K562 (cell line): ENCODE results near the gene FAM20B. TPM values are rescaled to one million over a fixed set of nuclear protein-coding genes. Genes with fewer than 3 reads are reported as not detected.
A peak's percentile ranks its signal among the peaks of the same experiment; 100 is the strongest.

ENCODE experiments used
- CBFA2T3 ChIP-seq: fragments of 450-650 bp; IDR thresholded peaks from 2 replicates; pipeline ENCODE4 v1.6.1; 2017
- CTBP1 ChIP-seq: fragments of 450-650 bp; IDR thresholded peaks from 2 replicates; pipeline ENCODE4 v1.6.1; 2016; ENCODE audit warnings: borderline replicate concordance
- ILK ChIP-seq: fragments of 450-650 bp; IDR thresholded peaks from 2 replicates; pipeline ENCODE4 v1.6.1; 2016; ENCODE audit warnings: missing genetic modification characterization, low read depth, mild to moderate bottlenecking, missing compliant biosample characterization, moderate library complexity, borderline replicate concordance
- KDM4B ChIP-seq, 2 experiments: fragments of 450-650 bp in 1 of 2; sonication (generic) in 1 of 2; IDR thresholded peaks; 2 replicates each; pipeline ENCODE4 v1.6.1; 2016 to 2017; ENCODE audit warnings: borderline replicate concordance in 2 of 2, antibody characterized with exemption in 1 of 2, low read depth in 1 of 2, mild to moderate bottlenecking in 1 of 2
- RBM39 ChIP-seq: fragments of 200-400 bp; formaldehyde crosslinking; optimal IDR thresholded peaks from 2 replicates; pipeline ENCODE3; 2018; ENCODE audit warnings: low read depth, low read length
- SAFB ChIP-seq: fragments of 200-400 bp; formaldehyde crosslinking; IDR thresholded peaks from 2 replicates; pipeline ENCODE4 v1.6.1; 2017; ENCODE audit warnings: low read depth, low read length, borderline replicate concordance
- ZC3H8 ChIP-seq: fragments of 450-650 bp; IDR thresholded peaks from 2 replicates; pipeline ENCODE4 v1.6.1; 2017
- ZNF347 ChIP-seq: fragments of 450-650 bp; formaldehyde crosslinking; IDR thresholded peaks from 2 replicates; pipeline ENCODE4 v1.4.0; 2020; ENCODE audit warnings: low read depth, mild to moderate bottlenecking, moderate library complexity
- ZNF583 ChIP-seq: fragments of 250-450 bp; sonication (Bioruptor Pico); IDR thresholded peaks from 2 replicates; pipeline ENCODE4 v1.4.0; 2020
- ZNF766 ChIP-seq: fragments of 200-800 bp; sonication (Bioruptor generic); conservative IDR thresholded peaks from 2 replicates; pipeline ENCODE4 v1.6.1; 2016; ENCODE audit warnings: missing genetic modification characterization, missing compliant biosample characterization
- polyA plus RNA-seq, 8 experiments: library from polyadenylated mRNA; depleted of rRNA in 4 of 8; stranded (reverse) in 5 of 8; unstranded in 3 of 8; fragments of >200 nt; fragmentation: Nextera tagmentation in 2 of 8; fragmentation: Illumina TruSeq in 1 of 8; extraction: Ambion mirVana in 2 of 8; extraction: Trizol in 1 of 8; gene quantifications; 2 replicates each; pipeline versions ENCODE4 v1.2.1 to v1.2.3, GENCODE V29; 2011 to 2014; ENCODE audit warnings: inconsistent platforms in 1 of 8, missing spikeins in 1 of 8
- total RNA-seq, 7 experiments: library from RNA; depleted of rRNA in 6 of 7; stranded (reverse); fragments of >200 nt in 6 of 7; fragmentation: Illumina TruSeq in 2 of 7; extraction: Trizol in 2 of 7; gene quantifications; 2 replicates each; pipeline versions ENCODE4 v1.2.1 to v1.2.3, GENCODE V29; 2011 to 2021; ENCODE audit warnings: low replicate concordance in 1 of 7
- TF ChIP-seq, protein P1 (sequence below), 2 experiments: fragments of 450-650 bp; IDR thresholded peaks; 2 replicates each; pipeline ENCODE4 v1.6.1; 2016; ENCODE audit warnings: mild to moderate bottlenecking in 2 of 2, borderline replicate concordance in 1 of 2, low read depth in 1 of 2, moderate library complexity in 1 of 2

Gene FAM20B
- total and polyA plus RNA-seq, 9 of the 15 experiments (the other 6 are each of a cell fraction or from before 2014, with no cell fraction given), result 7.2 to 67.5 (median 42.9) TPM

DNA sequence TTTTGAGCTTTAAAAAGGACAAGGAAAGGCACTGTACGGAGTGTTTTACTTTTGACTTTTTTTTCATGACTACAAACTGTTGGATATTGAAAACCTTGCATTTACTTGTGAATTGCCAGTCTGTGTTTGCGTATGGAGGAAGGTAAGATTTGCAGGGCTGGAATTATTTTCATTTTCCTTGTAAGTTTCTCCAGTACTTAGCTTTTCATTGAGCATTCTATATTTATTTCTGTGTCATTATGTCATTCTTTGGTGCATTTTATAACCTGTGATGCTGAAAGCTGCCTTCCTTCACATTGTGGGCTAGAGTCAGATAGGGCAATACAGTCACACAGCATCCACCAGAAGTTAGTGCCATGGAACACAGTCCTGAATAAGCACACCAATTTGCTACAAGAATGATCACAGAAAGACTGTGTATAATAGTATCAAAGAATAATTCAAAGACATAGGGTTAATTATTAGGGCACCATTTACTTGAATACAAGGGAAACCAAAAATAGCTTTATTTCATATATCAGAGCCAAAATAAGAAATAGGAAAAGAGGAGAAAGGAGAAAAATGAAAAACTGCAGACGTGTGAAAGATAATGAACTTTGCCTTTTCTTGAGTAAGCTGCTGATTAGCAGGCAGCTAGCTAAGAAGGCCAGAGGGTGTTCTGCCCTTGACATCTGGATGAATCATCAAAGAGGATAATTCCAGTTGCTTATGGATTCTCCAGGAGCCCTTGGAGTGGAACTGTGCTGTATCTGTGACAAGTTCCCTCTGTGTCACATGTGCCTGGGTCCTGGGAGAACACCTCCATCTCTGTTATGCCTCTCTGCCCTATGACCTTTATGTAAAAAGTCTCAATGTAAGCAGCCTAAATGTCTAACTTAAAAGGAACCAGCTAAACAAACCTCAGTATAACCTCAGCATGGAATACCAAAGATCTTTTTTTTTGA is 8.0 kb upstream of the FAM20B start (continued):
- no peak for TF ChIP-seq KDM4B (IDR thresholded peaks at IDR 0.05; ENCODE audit: borderline replicate concordance in 2 of 2, low read depth in 1 of 2)
- TF ChIP-seq ZNF583, result no peak
- TF ChIP-seq CBFA2T3, result peak; percentile 70
- TF ChIP-seq ZC3H8, result no peak
- no peak for TF ChIP-seq ZNF347 (CRISPR knock-in tag)
- peak; percentile 73 for TF ChIP-seq CTBP1
- TF ChIP-seq ILK (tag), result no peak
- no peak for TF ChIP-seq RBM39
- no peak for TF ChIP-seq SAFB
- no peak for TF ChIP-seq ZNF766 (CRISPR knock-in tag)
- TF ChIP-seq, protein P1, sequence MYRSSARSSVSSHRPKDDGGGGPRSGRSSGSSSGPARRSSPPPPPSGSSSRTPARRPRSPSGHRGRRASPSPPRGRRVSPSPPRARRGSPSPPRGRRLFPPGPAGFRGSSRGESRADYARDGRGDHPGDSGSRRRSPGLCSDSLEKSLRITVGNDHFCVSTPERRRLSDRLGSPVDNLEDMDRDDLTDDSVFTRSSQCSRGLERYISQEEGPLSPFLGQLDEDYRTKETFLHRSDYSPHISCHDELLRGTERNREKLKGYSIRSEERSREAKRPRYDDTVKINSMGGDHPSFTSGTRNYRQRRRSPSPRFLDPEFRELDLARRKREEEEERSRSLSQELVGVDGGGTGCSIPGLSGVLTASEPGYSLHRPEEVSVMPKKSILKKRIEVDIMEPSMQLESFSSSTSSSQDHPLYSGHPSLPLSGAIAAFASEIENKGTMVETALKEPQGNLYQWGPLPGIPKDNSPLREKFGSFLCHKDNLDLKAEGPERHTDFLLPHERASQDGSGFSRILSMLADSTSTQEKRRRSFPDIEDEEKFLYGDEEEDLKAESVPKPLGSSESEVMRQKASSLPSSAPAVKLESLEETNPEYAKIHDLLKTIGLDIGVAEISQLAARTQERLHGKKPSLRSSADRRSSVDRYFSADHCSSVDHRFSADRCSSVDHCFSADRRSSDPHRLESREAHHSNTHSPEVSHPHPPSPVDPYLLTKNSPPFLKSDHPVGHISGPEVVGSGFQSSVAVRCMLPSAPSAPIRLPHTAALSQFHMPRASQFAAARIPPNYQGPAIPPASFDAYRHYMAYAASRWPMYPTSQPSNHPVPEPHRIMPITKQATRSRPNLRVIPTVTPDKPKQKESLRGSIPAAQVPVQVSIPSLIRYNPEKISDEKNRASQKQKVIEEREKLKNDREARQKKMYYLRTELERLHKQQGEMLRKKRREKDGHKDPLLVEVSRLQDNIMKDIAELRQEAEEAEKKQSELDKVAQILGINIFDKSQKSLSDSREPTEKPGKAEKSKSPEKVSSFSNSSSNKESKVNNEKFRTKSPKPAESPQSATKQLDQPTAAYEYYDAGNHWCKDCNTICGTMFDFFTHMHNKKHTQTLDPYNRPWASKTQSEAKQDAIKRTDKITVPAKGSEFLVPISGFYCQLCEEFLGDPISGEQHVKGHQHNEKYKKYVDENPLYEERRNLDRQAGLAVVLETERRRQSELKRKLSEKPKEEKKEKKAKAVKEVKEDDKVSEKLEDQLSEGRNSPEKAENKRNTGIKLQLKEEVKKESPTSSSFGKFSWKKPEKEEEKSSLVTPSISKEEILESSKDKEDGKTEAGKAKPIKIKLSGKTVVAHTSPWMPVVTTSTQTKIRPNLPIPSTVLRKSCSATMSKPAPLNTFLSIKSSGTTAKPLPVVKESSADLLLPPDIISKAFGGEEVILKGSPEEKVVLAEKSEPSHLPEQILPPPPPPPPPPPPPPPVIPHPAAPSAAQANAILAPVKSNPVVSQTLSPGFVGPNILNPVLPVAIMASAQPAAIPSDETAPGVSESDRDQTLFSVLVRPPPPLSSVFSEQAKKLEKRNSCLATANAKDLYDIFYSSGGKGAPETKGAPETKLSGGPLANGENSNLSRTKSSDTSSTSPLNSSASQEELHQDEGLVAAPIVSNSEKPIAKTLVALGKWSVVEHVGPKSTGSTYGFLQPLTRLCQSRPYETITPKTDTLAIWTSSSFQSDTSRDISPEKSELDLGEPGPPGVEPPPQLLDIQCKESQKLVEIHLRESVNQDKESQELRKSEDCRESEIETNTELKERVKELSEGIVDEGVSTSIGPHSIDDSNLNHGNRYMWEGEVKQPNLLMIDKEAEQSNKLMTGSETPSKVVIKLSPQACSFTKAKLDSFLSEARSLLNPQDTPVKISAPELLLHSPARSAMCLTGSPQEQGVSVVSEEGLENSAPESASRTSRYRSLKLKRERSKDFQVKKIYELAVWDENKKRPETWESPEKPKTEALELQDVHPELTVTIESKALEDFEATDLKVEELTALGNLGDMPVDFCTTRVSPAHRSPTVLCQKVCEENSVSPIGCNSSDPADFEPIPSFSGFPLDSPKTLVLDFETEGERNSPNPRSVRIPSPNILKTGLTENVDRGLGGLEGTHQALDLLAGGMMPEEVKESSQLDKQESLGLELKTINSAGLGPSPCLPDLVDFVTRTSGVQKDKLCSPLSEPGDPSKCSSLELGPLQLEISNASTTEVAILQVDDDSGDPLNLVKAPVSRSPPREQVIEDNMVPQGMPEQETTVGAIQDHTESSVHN (IDR thresholded peaks at IDR 0.05; ENCODE audit: borderline replicate concordance in 1 of 2, low read depth in 1 of 2), result no peak
